ENCODE measurements around the gene LIPT1.

LIPT1 gene

GRCh38 chr2:99180755-99181623 lies 26.2 kb downstream of the LIPT1 start, which contains the start of the genes MITD1 and MRPL30 (continued):
- TF ChIP-seq TSHZ2 (CRISPR knock-in tag; IDR thresholded peaks at IDR 0.05) = no peak

- no peak for TF ChIP-seq ESRRG (CRISPR knock-in tag; IDR thresholded peaks at IDR 0.05)
- no peak for TF ChIP-seq POU6F1 (CRISPR knock-in tag; IDR thresholded peaks at IDR 0.05; ENCODE audit: borderline replicate concordance, low read depth)
- TF ChIP-seq ZNF70 (CRISPR knock-in tag; IDR thresholded peaks at IDR 0.05) = no peak
- TF ChIP-seq TCF4 (CRISPR knock-in tag; IDR thresholded peaks at IDR 0.05; ENCODE audit: borderline replicate concordance) = no peak
- no peak for TF ChIP-seq ARNTL (CRISPR knock-in tag; IDR thresholded peaks at IDR 0.05; ENCODE audit: borderline replicate concordance, low read depth)
- TF ChIP-seq TSHZ2 (CRISPR knock-in tag; IDR thresholded peaks at IDR 0.05) = no peak
- TF ChIP-seq TOX (CRISPR knock-in tag; IDR thresholded peaks at IDR 0.05; ENCODE audit: borderline replicate concordance) = no peak
- TF ChIP-seq CSDC2 (CRISPR knock-in tag; IDR thresholded peaks at IDR 0.05) = no peak
- no peak for TF ChIP-seq RARB (CRISPR knock-in tag; IDR thresholded peaks at IDR 0.05)
- TF ChIP-seq ZNF8 (CRISPR knock-in tag; IDR thresholded peaks at IDR 0.05) = no peak
- TF ChIP-seq SNAI2 (CRISPR knock-in tag; IDR thresholded peaks at IDR 0.05) = no peak
- TF ChIP-seq ZC3H10 (CRISPR knock-in tag; IDR thresholded peaks at IDR 0.05) = no peak
- TF ChIP-seq BACH2 (CRISPR knock-in tag; IDR thresholded peaks at IDR 0.05; ENCODE audit: borderline replicate concordance) = no peak
- no peak for TF ChIP-seq CREB5 (CRISPR knock-in tag; IDR thresholded peaks at IDR 0.05; ENCODE audit: low read depth)
- no peak for TF ChIP-seq ZNF565 (CRISPR knock-in tag; conservative IDR thresholded peaks at IDR 0.05; ENCODE audit: low read depth)
- no peak for TF ChIP-seq PPARA (CRISPR knock-in tag; IDR thresholded peaks at IDR 0.05; ENCODE audit: borderline replicate concordance)
- no peak for TF ChIP-seq GLIS3 (CRISPR knock-in tag; IDR thresholded peaks at IDR 0.05)
- no peak for TF ChIP-seq CSRNP3 (CRISPR knock-in tag; IDR thresholded peaks at IDR 0.05)
- TF ChIP-seq ISL1 (CRISPR knock-in tag; IDR thresholded peaks at IDR 0.05) = no peak
- no peak for TF ChIP-seq ZFP3 (CRISPR knock-in tag; IDR thresholded peaks at IDR 0.05)
Observed at GRCh38 chr2:99181624-99182000, 26.8 kb downstream of the LIPT1 start.

GRCh38 chr2:99183025-99183424 lies 28.3 kb downstream of the LIPT1 start:
- no peak for ATAC-seq
- TF ChIP-seq POU6F1 (CRISPR knock-in tag; IDR thresholded peaks at IDR 0.05; ENCODE audit: borderline replicate concordance, low read depth) = no peak
- no peak for TF ChIP-seq OSR1 (CRISPR knock-in tag; IDR thresholded peaks at IDR 0.05)
- no peak for TF ChIP-seq BACH2 (CRISPR knock-in tag; IDR thresholded peaks at IDR 0.05; ENCODE audit: borderline replicate concordance)
- TF ChIP-seq SNAI2 (CRISPR knock-in tag; IDR thresholded peaks at IDR 0.05) = no peak
- TF ChIP-seq ZNF70 (CRISPR knock-in tag; IDR thresholded peaks at IDR 0.05) = no peak
- no peak for TF ChIP-seq GLIS3 (CRISPR knock-in tag; IDR thresholded peaks at IDR 0.05)

More at GRCh38 chr2:99181624-99182000, 26.8 kb downstream of the LIPT1 start:
- peak; percentile 49 for ATAC-seq

Data from SK-N-SH treated with all-trans-retinoic acid at 6 μM for 48 hours (cell line).